Mesodermal cell (in vitro differentiated cells): ENCODE results near the gene SCAMP2.
"Not testable (repeated sequence)": the region's sequence is repeated elsewhere in the genome, so short reads cannot be mapped to it uniquely, and the experiment has no call there.

Experiments used
- H3K27ac ChIP-seq: 2 replicates; pipeline ENCODE4 v1.7.0; 2013; ENCODE audit warnings: mild to moderate bottlenecking, low read depth, low read length, moderate library complexity; ENCODE audit not compliant: severe bottlenecking
- H3K36me3 ChIP-seq: 2 replicates; pipeline ENCODE4 v1.7.1; 2013; ENCODE audit warnings: mild to moderate bottlenecking, low read length, moderate library complexity; ENCODE audit not compliant: control insufficient read depth, insufficient read depth
- H3K4me1 ChIP-seq: one replicate; pipeline ENCODE4 v1.7.1; 2013; ENCODE audit warnings: mild to moderate bottlenecking, low read length; ENCODE audit not compliant: insufficient read depth, control insufficient read depth, poor library complexity, severe bottlenecking
- H3K4me3 ChIP-seq: 2 replicates; pipeline ENCODE4 v1.7.0; 2013; ENCODE audit warnings: low read length, control low read depth, mild to moderate bottlenecking; ENCODE audit not compliant: insufficient read depth, poor library complexity, severe bottlenecking; ENCODE audit errors: extremely low read depth
- H3K9me3 ChIP-seq: 2 replicates; pipeline ENCODE4 v1.7.1; 2013; ENCODE audit warnings: mild to moderate bottlenecking, low read length, moderate library complexity; ENCODE audit not compliant: control insufficient read depth
- whole genome bisulfite sequencing, 2 experiments: methylation state at CpG; one replicate each; pipeline ENCODE4 v1.1.5; 2013; ENCODE audit warnings: missing lambda C conversion rate in 2 of 2; ENCODE audit not compliant: insufficient coverage in 2 of 2; 5-methylcytosine and 5-hydroxymethylcytosine counted together

Gene SCAMP2

GRCh38 chr15:74890665-74890960 is 17.4 kb upstream of the SCAMP2 start:
- Histone ChIP-seq H3K4me1 (peaks cover 13% of the 10 kb centered on the region), H3K9me3 (no peaks in the 10 kb centered on the region), H3K36me3 (peaks cover 31% of the 10 kb centered on the region), H3K4me3 (peak overlapping the region; percentile 96), H3K27ac (no peak overlapping the region)
- WGBS, 2 experiments, result 0 to 13% methylated on average over 1 of the region's 1 CpG

GRCh38 chr15:74889883-74890664 is 16.9 kb upstream of the SCAMP2 start, which contains the start of gene MPI:
Gene MPI, plus strand, starts transcription at chr15:74890042. Its CDS starts 32 bp downstream, at chr15:74890074.
- H3K27ac ChIP-seq, result peak within 1 kb of the TSS; percentile 57
- no peaks in the 10 kb centered on the region for H3K9me3 ChIP-seq
- H3K36me3 ChIP-seq, result peaks cover 28% of the 10 kb centered on the region
- H3K4me3 ChIP-seq, result peak within 1 kb of the TSS; percentile 96
- H3K4me1 ChIP-seq, result peaks cover 14% of the 10 kb centered on the region
- WGBS, 2 experiments, result 1 to 2% methylated on average over 36 to 43 of the region's 47 CpGs

DNA sequence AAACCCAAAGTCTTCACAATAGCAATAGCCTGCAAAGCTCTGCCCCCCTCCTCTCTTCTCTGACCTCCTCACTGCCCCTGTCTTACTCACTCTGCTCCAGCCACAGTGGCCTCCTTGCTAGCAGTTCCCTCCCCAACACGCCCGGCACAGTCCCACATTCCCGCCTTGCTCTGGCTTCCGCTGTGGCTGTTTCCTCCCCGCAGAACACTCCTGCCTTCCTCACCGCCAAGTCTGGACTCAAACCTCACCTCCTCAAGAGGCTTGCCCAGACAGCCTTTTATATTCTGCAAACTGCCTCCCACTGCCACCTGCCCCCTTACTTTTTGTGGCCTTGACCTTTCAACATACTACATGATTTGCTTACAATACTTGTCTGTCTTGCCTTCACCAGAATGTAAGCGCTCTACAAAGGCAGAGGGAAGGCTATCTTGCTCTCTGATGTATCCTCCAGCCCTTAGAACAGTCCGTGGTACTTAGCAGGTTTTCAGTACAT is 16.3 kb upstream of the SCAMP2 start:
- H3K4me3 ChIP-seq, result peak overlapping the region; percentile 96
- 40 to 44% methylated on average over 3 to 6 of the region's 8 CpGs for WGBS, 2 experiments
- peaks cover 28% of the 10 kb centered on the region for H3K36me3 ChIP-seq
- H3K4me1 ChIP-seq, result peaks cover 17% of the 10 kb centered on the region
- no peaks in the 10 kb centered on the region for H3K9me3 ChIP-seq
- H3K27ac ChIP-seq, result peak overlapping the region; percentile 57

- no peak overlapping the region for H3K27ac ChIP-seq
- 100% methylated on average over 4 of the region's 4 CpGs for WGBS, 2 experiments
- H3K9me3 ChIP-seq, result no peaks in the 10 kb centered on the region
- H3K4me3 ChIP-seq, result no peak overlapping the region
- peaks cover 17% of the 10 kb centered on the region for H3K4me1 ChIP-seq
- peaks cover 27% of the 10 kb centered on the region for H3K36me3 ChIP-seq
Measured at GRCh38 chr15:74888716-74889115, 15.6 kb upstream of the SCAMP2 start.

GRCh38 chr15:74887537-74888193 is 14.5 kb upstream of the SCAMP2 start:
- not testable (repeated sequence) for H3K27ac ChIP-seq, H3K9me3 ChIP-seq, H3K4me3 ChIP-seq
- no CpG with 5 or more reads among the region's 10 CpGs for WGBS, 2 experiments
- Histone ChIP-seq H3K36me3 (peaks cover 16% of the 10 kb centered on the region), H3K4me1 (peaks cover 17% of the 10 kb centered on the region)

DNA sequence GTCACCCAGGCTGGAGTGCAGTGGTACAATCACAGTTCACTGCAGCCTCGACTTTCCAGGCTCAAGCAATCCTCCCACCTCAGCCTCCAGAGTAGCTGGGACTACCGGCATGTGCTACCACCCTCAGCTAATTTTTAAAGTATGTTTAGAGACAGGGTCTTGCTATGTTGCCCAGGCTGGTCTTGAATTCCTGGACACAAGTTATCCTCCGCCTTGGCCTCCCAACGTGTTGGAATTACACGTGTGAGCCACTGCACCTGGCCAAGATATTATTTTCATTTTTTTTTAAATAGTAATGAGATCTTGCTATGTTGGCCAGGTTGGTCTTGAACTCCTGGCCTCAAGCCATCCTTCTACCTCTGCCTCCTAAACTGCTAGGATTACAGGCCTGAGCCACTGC is 12.3 kb upstream of the SCAMP2 start:
- Histone ChIP-seq H3K4me1 (peaks cover 17% of the 10 kb centered on the region), H3K9me3 (peaks cover 10% of the 10 kb centered on the region), H3K4me3 (no peak overlapping the region), H3K36me3 (no peaks in the 10 kb centered on the region), H3K27ac (no peak overlapping the region)
- 88 to 100% methylated on average over 1 to 3 of the region's 5 CpGs for WGBS, 2 experiments

GRCh38 chr15:74884428-74885223 is 11.5 kb upstream of the SCAMP2 start:
- H3K27ac ChIP-seq, result no peak overlapping the region
- H3K9me3 ChIP-seq, result peaks cover 10% of the 10 kb centered on the region
- no peaks in the 10 kb centered on the region for H3K36me3 ChIP-seq
- no peak overlapping the region for H3K4me3 ChIP-seq
- 72 to 80% methylated on average over 3 to 4 of the region's 4 CpGs for WGBS, 2 experiments
- H3K4me1 ChIP-seq, result peaks cover 16% of the 10 kb centered on the region

DNA sequence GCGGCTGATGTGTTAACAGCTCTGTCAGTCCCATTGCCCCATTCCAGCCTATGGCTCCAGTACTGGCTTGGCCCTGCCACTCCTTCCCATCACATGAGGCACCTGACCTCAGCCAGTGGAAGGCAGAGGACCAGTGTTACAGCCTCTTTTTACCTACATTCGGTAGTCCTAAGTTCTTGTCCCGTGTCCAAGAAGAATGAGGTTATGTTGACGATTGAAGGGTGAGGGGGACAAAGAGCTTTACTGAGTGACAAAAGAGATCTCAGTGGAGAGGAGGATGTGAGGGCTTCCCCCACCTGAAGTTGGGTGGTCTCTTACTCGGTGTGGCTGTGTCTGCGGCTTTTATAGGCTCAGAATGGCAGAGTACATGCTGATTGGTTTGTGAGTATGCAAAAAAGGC is 9.4 kb upstream of the SCAMP2 start:
- 90 to 95% methylated on average over 6 of the region's 6 CpGs for WGBS, 2 experiments
- no peak overlapping the region for H3K4me3 ChIP-seq
- H3K9me3 ChIP-seq, result peaks cover 10% of the 10 kb centered on the region

DNA sequence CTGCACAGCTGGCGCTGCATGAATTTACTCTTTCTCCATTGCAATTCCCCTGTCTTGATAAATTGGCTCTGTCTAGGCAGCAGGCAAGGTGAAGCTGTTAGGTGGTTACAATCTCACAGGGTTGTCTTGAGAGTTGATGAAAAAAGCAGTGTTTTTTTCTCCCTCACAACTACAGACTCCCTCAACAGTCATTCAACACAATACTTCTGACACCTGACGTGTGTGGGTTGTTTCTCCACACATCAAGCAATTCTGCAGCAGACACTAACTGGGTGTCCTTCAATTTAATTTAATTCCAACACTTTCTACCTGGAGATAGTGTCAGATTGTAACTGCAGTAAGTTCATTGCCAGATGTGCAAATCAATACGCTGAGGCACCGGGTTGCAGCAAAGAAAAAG is 5.1 kb upstream of the SCAMP2 start:
- Histone ChIP-seq H3K27ac (no peak overlapping the region), H3K9me3 (peaks cover 10% of the 10 kb centered on the region), H3K4me1 (peaks cover 4% of the 10 kb centered on the region), H3K4me3 (no peak overlapping the region), H3K36me3 (no peaks in the 10 kb centered on the region)
- 80 to 100% methylated on average over 1 to 2 of the region's 4 CpGs for WGBS, 2 experiments

More for the DNA sequence above, 9.4 kb upstream of the SCAMP2 start:
- Histone ChIP-seq H3K36me3 (no peaks in the 10 kb centered on the region), H3K27ac (no peak overlapping the region), H3K4me1 (peaks cover 4% of the 10 kb centered on the region)

DNA sequence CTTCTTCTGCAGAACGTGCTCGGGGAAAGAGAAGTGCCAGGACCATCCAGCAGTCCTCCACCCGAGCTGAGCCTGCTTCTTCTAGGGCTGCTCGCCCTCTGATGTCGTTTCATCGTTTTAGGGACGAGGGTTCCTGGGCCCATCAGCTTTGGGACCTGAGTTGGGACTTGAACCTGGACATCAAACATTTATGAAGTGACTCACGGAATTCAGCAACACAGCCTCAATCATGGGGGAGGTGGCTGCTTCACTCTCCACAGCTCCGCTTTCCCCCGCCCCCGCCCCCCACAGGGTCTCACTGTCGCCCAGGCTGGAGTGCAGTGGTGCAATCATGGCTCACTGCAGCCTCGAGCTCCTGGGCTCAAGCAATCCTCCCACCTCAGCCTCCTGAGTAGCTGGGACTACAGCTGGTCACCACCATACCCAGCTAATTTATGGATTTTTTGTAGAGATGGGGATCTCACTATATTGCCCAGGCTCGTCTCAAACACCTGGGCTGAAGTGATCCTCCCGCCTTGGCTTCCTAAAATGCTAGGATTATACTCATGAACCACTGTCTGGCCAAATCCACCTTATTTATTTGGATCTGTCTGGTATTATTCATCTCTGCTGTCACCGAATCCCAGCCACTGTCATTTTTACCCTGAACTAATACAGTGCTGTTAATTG is 725 bp upstream of the SCAMP2 start:
- peaks cover 12% of the 10 kb centered on the region for H3K36me3 ChIP-seq
- peaks cover 26% of the 10 kb centered on the region for H3K4me1 ChIP-seq
- 41% methylated on average over 10 to 13 of the region's 16 CpGs for WGBS, 2 experiments
- H3K9me3 ChIP-seq, result no peaks in the 10 kb centered on the region
- peak overlapping the region; percentile 53 for H3K27ac ChIP-seq
- H3K4me3 ChIP-seq, result peak overlapping the region; percentile 56
